AG09309 (cell line): ENCODE data around the gene TPRA1.

ENCODE experiments used
- DNase-seq: peaks from one replicate; pipeline ENCODE4 v3.0.0-alpha.2; 2010; ENCODE audit warnings: low read depth
- H3K4me3 ChIP-seq: 2 replicates; pipeline ENCODE4 v1.5.1; 2011; ENCODE audit warnings: mild to moderate bottlenecking, low read depth, low read length, moderate library complexity; ENCODE audit not compliant: control insufficient read depth
- CTCF ChIP-seq: IDR thresholded peaks from 2 replicates; pipeline ENCODE4 v1.5.1; 2011; ENCODE audit warnings: mild to moderate bottlenecking, low read depth, low read length, inconsistent platforms; ENCODE audit not compliant: insufficient read depth, control insufficient read depth; ENCODE audit errors: missing control alignments

Gene TPRA1

DNA sequence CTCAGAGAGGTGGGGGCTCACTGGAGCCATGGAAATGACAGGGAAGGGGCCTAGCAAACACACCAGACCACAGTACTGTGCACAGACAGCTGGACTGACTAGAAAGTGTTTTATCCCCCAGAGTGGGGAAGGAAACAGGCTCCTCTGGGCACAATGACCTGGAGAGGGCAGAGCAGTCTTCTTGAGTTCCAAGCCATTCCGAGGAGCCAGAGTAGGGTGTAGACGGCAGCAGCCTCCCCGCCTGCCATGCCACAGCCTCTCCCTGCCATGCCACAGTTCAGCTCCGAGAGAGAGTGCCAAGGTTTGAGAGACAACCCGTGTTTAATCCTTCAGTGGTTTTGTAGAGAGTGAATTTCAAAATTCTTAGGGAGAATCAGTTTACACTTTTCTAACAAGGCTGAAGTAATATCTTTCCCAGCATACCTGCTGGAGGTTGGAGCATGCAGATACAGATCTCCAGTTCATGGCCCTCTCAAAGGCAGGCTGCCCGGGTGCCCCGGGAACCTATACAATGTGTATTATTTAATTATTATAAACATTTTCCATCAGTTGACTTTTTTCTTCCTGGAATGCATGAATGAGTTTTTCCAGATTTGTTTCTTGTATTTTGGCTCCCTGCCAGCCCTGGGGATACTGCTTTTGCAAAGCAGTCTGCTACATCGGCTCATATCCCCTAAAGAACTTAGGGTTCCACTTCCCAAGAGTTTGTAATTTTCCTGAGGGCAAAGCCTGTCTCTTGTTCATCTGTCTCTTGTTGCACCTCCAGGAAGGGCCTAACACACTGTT, 41.7 kb upstream of the TPRA1 start:
- no peak for TF ChIP-seq CTCF
- H3K4me3 ChIP-seq, result no peak overlapping the region
- no peak for DNase-seq

- no peak overlapping the region for H3K4me3 ChIP-seq
- DNase-seq, result no peak
- no peak for TF ChIP-seq CTCF
These were observed 40.5 kb upstream of the TPRA1 start for GRCh38 chr3:127630811-127631714.

DNA sequence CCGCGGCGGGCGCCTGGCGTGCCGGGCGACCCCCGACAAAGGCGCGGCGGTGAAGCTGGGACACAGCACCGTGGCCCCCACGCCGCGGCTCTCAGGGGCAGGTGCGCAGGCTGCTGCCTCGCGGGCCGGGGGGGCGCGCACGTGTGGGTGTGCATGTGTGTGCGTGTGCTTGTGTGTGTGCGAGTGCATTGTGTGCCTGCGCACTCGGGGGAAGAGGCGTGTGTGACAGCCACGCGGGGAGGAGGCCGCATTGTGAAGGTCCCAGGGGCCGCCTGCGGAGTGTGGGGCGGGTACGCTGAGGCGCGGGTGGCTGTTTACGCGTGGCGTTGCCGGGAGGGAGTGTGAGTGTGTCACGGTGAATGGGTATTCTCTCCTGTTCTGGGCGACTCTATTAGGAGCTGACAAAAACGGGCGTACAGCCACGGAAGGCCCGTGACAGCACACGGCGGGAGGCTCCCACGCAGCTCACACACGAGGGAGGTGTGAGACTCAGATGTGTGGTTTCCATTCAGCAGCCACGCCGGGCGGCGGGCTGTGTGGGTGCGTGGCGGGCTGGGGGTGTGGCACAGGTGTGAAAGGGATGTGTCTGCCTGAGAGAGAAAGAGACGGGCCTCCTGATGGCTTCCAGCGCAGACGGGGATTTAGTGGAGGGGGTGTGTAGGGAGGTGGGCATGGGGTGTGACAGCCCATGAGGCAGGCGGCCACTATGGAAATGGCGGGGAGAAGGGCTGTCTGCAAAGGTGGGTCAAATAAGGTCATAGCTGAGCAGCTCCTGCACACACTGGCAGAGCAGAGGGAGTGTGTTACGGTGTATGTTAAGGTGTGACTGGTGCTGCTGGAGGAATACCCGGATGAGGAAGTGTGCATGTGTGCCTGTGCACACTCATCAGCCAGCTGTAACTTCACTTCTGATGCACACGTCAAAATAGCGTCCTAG, 39.2 kb upstream of the TPRA1 start:
- DNase-seq, result no peak
- TF ChIP-seq CTCF, result no peak

GRCh38 chr3:127628788-127629466, 38.4 kb upstream of the TPRA1 start, which contains the start of gene PODXL2:
Gene PODXL2, plus strand, starts transcription at chr3:127629185. Its CDS starts 35 bp downstream, at chr3:127629220.
- DNase-seq, result no peak
- H3K4me3 ChIP-seq, result peak within 1 kb of the TSS; percentile 37
- no peak for TF ChIP-seq CTCF

More for the DNA sequence above, 39.2 kb upstream of the TPRA1 start:
- H3K4me3 ChIP-seq, result peak overlapping the region; percentile 37

DNA sequence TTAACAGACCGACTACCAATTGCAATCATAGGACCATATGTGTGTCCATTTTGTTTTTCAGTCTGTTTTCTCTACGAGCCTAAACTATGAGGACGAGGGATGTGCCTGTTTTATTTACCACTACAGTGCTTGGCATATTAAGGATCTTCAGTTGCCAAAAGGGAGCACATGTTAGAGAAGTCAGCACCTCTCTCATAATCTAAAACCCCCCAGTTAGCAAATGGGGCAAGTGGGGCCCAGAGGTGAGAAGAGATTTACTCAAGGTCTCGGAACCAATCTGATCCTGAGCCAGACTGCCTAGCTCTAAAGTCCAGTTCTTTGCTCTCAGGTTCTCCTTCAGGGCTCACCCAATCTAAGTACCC, 37.9 kb upstream of the TPRA1 start:
- no peak for DNase-seq
- H3K4me3 ChIP-seq, result no peak overlapping the region

More for the DNA sequence above, 37.9 kb upstream of the TPRA1 start:
- TF ChIP-seq CTCF, result no peak
